Stromal cell of bone marrow (primary cell): ENCODE measurements around the gene S1PR1.
"Not testable (repeated sequence)": the region's sequence is repeated elsewhere in the genome, so short reads cannot be mapped to it uniquely, and the experiment has no call there.

Experiments
- DNase-seq: peaks from one replicate; pipeline ENCODE4 v3.0.0-alpha.2; 2012; ENCODE audit warnings: low read depth

S1PR1 gene

DNA sequence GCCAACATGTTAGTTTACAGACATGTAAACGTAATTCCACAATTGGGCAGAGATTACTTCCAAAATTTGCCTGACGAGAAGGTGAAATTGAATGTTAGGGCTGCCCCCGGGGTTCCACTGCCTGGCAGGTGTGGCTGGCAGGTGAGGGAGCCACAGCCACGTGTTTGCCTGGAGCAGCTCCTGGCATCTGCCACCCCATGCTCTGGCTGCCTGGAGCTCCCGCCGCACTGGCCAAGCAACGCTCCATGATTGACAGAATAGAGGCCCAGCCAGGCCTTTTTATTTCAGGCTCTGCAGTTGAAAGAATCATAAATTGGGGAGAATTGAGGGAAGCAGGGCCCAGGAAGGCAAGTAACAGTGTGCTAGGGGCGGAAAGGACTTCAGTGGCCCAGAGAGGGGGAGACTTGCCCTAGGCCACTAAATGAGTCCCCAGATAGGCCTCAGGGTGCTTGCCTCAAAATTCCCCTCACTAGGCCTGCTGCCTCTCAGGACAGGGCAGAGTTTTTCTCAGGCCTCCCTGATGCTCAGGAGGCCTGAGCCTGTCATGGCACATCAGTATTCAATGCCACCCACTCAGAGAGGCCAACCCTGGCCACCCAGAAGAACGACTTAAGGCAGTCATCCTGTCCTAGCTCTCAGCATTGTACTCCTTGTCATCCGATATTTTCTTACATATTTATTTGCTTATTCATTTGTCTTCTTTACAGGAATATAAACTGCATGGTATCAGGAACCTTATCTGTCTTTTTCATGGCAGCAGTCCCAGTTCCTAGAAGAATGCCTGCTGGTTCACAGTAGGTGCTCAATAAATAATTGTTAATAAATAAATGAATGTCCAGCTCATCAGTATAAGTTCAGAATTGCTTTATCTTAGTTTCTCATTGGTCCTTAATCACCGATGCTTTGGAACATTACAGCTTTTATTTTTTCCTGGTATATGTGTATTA is 16.6 kb upstream of the S1PR1 start:
- no peak for DNase-seq

DNA sequence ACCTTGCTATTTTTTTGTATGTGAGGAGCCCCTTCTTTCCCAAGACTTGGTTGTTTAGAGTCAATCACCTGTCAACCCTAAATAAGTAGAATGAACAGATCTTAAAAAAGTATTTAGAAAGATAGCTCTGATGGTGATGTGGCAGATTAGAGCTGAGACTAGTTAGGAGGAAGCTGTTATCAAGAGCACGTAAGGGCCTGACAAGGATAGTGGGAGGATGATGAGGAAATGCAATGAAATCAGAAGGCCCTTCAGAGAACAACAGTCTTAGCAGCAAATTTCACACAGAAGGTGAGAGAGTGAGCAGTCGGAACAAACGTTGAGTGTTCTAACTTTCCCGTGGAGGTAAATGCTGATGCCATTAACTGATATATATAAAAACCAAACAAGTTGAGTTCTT is 15.9 kb upstream of the S1PR1 start:
- DNase-seq = no peak

DNA sequence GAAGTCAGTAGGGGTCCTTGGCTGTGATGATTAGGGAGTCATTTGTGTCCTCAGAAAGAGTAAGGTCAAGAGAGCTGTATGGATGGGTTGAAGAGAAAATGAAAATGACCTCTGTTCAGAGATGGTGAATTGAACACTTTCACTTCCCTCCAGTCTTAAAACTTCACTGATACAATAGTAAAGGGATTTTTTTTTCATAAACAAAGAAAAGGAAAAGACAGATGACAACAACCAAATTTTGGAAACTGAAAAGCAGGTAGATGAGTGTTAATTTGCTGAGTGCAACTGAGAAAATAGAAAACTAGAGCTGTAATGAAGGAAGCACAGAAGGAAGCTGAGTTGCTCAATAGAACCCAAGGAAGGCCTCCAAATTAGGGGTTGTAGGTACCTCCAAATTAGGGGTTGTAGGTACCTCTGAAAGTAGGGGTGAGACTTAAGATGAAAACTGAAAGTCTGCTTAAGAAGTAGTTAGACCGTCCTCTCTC is 14.8 kb upstream of the S1PR1 start:
- no peak for DNase-seq

DNA sequence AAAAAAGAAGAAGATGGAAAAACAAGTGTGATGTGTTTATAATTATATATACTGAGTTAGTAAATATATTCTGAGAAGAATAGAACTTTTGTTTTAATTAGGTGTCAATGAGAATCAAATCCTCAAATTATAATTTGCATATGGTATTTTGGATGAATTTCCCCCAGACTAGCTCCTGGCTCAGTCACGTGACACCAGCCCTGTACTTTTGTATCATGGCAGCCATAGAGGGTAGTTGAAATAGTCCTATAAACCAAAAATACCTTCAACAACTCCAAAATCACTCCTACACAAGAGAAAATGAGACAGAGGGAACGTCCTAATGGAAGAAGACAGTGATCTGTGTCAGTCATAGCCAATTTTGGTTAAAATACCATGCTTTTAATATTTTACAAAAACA is 9.0 kb upstream of the S1PR1 start:
- DNase-seq = no peak

DNA sequence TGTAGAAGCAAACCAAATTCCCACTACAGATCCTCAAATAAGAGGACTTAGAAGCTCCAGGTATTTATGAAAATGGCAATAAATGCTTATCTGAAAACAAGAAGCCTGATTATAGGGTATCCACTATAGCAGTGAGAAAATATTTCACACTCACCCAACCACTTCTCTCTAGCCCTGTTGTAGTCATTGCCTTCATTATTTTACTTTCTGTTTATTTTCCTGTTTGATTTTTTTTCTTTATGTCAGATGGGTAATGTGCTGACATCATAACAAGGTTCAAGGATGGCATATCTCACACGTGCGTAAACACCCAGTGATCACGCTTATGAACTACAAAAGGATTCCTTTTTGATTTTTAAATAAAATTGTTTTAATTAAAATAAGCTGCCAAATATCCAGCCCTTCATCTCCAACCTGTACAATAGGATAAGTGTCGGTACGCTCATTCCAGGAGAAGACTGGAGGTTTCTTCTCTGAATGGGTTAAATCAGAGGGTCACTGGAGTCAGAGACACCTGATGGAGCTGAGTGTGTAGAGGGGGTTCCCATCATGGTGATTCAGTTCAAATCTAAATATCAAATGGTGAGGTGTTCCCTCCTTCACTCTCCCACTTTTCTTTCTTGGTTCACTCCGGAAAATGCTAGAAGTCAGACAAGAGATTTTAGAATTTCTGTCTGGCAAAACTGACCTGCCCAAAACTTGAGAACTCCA is 8.2 kb upstream of the S1PR1 start:
- DNase-seq = no peak

DNA sequence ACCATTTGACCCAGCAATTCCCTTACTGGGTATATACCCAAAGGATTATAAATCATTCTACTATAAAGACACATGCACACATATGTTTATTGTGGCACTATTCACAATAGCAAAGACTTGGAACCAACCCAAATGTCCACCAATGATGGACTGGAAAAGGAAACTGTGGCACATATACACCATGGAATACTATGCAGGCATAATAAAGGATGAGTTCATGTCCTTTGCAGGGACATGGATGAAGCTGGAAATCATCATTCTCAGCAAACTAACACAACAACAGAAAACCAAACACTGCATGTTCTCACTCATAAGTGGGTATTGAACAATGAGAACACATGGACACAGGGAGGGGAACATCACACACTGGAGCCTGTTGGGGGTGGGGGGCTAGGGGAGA is 4.6 kb upstream of the S1PR1 start:
- not testable (repeated sequence) for DNase-seq

DNA sequence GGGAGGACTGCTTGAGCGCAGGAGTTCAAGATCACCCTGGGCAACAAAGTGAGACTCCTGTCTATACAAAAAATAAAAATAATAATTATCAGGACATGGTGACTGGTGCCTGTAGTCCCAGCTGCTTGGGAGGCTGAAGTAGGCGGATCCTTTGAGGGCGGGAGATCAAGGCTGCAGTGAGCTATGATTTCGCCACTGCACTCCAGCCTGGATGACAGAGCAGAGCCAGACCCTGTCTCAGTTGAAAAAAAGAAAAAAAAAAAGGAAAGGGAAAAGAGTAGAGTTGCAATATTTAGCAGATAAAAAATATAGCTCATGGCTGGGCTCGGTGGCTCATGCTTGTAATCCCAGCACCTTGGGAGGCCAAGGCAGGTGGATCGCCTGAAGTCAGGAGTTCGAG is 3.3 kb upstream of the S1PR1 start:
- no peak for DNase-seq

DNA sequence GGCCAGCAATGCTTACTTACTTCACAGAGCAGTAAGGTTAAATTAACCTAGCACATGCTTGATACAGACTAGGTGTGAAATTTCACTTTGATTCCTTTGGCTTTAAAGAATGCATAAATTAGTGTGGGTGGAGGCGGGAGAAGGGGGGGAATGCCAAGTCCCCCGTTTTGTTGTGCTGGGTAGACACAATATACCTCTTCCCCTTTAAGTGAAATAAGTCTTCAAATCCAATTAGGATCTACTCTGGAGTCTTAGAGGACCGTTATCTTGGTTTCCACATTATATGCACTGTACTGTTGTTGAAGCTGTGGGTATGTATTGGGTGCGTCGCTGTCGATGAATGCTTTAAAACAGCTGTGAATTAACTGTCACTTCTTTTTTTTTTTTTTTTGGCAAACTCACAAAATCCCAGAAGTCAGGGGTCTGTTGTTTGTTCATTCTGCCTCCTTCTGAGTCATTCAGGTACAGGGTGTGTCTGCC is 1.6 kb upstream of the S1PR1 start:
- no peak for DNase-seq

DNA sequence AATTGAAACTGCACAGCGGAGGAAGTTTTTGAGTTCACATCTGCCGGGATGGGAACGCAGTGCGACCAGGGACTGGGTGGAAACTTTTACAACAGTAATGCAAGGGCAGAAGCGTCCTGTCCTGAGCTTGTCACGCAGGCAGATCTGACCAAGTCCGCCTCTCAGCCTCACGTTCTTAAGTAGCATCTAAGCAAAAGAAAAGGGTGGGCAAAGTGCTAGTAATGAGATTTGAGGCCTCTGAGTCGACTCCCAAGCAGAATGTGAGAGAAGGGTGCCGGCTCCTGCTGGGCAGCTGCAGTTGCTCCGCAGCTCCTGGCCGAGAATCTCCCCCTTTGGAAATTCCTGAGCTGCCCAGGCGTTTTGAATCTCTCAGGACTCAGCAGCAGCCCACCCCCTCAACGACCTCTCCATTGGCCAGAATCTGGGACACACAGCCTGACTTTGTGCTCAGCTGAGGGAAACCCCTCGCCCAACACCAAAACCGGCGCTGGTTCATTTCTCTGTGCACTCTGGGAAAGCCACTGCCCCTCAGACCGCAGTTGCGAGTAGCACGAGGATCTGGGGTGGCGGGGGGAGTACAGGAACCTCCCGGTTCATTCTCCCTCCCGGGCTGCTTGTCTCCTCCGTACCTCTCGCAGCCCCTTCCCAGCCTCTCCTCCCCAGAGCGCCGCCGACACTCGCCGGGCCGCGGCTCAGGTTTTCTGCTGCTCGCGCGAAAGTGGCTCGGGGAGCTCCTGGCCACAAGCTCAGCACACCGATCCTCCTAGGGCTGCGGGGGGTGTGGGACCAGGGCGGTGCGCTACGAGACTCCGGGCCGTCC is 913 bp upstream of the S1PR1 start:
- DNase-seq = no peak

DNA sequence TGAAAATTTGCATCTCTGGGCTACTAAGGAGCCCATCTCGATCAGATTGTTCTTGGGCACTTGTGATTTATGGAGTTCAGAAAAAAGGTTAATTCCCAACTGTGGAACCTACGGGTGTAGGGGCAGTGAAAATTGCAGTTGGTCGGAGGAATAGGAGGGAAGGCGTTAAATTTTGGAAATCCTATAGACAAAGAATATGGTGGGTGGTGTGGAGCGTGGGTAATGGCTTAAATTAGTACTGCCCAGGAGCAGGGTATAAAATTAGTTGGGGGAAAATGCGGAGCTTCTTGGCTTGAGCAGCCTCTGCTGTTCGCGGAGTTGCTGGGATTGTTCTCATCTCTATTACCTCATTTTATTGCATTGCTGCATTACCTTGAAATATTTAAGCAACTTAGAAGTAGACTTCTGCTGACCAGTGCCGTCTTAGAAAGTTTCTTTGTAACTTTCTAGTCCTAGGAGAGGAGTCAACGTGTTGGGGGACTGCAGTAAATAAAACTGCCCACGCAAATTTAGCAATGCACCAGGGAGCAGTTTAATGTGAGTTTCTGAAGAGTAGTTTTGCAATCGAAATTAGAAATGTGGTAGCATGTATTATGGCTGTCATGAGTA is 514 bp downstream of the S1PR1 start:
- no peak for DNase-seq

DNA sequence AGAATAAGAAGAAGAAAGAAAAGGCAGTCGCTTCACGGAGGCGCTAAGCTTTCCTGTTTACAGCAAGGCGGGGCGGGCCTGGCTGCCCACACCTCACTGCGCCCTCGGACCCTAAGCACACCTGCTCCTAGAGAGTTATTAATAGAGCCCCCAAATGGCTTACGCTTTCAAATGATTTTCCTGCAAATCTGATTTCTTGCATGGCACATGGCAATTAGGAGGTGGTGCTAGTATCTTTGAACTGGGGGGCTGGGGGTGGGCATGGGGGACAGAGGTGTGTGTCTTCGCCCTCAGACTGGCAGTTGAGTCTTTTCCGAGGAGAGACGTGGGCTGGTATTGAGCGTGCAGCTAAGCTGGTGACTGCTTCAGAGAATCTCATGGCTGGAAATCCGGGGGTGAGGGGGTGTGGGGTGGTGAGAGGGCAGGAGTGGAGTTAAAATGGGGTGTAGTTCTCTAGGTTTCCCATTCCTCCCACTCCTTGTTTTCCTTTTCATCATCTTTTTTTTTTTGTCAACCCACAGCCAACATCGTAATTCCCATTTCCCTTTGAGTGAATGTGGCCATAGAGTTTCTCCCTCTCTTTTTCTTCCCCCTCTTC is 1.3 kb downstream of the S1PR1 start:
- DNase-seq = no peak

DNA sequence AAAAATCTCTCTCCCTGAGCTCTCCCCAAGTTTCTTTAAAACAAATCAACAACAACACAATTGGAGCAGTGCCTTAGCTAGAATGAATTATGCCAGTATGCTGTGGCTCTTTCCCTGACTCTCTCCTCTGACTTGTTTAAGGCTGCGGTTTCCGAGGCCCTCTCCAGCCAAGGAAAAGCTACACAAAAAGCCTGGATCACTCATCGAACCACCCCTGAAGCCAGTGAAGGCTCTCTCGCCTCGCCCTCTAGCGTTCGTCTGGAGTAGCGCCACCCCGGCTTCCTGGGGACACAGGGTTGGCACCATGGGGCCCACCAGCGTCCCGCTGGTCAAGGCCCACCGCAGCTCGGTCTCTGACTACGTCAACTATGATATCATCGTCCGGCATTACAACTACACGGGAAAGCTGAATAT is 1.9 kb downstream of the S1PR1 start:
- DNase-seq = peak; percentile 89

DNA sequence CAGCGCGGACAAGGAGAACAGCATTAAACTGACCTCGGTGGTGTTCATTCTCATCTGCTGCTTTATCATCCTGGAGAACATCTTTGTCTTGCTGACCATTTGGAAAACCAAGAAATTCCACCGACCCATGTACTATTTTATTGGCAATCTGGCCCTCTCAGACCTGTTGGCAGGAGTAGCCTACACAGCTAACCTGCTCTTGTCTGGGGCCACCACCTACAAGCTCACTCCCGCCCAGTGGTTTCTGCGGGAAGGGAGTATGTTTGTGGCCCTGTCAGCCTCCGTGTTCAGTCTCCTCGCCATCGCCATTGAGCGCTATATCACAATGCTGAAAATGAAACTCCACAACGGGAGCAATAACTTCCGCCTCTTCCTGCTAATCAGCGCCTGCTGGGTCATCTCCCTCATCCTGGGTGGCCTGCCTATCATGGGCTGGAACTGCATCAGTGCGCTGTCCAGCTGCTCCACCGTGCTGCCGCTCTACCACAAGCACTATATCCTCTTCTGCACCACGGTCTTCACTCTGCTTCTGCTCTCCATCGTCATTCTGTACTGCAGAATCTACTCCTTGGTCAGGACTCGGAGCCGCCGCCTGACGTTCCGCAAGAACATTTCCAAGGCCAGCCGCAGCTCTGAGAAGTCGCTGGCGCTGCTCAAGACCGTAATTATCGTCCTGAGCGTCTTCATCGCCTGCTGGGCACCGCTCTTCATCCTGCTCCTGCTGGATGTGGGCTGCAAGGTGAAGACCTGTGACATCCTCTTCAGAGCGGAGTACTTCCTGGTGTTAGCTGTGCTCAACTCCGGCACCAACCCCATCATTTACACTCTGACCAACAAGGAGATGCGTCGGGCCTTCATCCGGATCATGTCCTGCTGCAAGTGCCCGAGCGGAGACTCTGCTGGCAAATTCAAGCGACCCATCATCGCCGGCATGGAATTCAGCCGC is 2.5 kb downstream of the S1PR1 start:
- DNase-seq = no peak

DNA sequence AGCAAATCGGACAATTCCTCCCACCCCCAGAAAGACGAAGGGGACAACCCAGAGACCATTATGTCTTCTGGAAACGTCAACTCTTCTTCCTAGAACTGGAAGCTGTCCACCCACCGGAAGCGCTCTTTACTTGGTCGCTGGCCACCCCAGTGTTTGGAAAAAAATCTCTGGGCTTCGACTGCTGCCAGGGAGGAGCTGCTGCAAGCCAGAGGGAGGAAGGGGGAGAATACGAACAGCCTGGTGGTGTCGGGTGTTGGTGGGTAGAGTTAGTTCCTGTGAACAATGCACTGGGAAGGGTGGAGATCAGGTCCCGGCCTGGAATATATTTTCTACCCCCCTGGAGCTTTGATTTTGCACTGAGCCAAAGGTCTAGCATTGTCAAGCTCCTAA is 3.2 kb downstream of the S1PR1 start:
- no peak for DNase-seq

DNA sequence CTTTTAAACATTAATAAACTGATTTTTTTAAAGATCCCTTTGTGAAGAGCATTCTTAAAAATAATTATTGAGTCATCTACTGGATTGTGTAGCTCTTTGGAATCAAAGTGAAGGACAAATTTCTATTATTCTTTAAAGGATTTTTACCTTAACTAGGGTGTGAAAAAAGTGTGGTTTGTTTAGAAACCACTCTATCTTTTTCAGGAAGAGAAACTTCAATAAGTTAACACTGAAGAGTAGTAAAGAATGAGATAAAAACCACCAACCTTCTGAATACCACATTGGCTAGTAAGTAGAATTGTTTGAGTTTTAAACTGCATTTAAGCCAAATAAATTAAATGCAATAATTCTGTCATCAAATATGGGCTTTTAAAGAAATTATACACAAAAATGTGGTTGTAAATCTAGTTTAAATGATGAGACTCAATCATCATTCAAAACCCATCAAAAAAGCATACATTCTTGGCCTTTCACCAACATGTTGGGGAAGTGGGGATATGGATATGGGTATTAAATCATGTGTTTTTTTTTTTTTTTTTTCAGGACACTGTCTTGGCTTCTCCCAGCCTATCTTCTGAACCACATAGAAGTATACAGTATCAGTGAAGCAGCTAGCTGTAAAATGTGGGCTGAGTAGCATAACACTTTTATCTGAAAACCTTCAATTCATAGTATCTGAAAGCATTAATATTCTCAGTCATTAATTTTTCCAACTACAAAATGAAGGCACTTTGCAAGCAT is 4.8 kb downstream of the S1PR1 start:
- DNase-seq = no peak

DNA sequence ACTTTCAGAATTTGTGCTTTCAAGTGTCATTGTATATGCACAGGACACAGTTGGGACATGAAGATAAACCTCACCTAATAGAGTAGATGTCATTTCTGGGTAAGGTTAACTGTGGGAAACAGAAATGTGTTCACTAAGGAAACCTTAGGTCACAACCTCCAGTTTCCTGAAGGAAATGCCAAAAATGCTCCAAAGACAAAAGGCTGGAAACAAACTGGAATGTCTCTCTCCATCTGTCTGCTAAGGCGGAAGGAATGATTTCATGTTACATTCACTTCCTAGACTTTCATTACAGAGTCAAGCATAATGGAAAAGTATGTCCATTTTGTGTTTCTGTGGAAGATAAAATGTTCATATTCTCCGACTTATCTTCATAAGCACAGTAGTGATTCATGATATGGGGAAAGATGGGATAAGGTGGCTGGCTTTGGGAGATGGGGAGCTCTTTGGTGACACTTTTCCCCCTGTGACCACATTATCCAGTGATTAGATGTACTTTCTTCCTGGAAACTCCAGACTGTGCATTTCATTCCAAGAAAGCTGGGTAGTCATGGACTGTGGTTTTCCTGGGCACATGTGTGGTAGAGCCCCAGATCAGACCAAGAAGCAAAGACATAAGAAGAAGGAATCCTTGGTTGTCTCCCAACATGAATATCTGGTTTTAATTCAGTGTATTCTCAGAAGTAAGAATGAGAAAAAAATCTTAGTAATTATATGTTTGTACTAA is 5.7 kb downstream of the S1PR1 start:
- DNase-seq = no peak

DNA sequence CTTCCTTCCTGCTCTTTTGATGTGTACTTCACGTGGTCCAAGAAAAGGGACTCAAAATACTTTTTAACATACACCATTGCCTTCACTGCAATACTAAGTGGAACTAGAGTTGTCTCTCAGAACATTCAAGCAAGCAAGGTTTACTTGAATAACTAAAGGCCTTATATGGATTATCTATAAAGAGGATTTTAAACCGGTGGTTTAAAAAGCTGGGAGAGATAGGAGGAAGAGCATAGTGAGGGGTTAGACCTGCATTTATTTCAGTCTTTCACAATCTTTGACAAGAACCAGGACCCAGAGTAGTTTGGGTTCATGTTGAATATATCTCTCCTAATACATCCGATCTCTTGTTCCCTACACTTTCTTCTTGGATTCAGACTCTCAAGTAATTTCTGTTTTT is 6.9 kb downstream of the S1PR1 start:
- no peak for DNase-seq

DNA sequence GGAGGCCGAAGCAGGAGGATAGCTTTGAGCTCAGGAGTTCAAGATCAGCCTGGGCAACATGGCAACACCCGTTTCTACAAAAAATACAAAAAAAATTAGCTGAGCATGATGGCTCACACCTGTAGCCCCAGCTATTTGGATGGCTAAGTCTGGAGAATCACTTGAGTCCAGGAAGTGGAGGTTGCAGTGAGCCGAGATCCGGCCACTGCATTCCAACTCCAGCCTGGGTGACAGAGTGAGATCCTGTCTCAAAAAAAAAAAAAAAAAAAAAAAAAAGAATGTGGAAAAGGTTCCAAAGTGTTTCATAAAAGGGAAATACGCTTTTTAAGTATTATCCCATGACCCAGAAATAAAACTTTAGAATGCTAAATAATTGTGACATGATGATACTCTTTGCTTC is 8.0 kb downstream of the S1PR1 start:
- no peak for DNase-seq
